GM10847 (cell line): ENCODE results near the gene EFTUD2.

Experiments used
- POLR2A ChIP-seq: IDR thresholded peaks from 2 replicates; pipeline ENCODE4 v1.6.1; 2011; ENCODE audit not compliant: insufficient read length; ENCODE audit errors: extremely low read depth

Gene EFTUD2

DNA sequence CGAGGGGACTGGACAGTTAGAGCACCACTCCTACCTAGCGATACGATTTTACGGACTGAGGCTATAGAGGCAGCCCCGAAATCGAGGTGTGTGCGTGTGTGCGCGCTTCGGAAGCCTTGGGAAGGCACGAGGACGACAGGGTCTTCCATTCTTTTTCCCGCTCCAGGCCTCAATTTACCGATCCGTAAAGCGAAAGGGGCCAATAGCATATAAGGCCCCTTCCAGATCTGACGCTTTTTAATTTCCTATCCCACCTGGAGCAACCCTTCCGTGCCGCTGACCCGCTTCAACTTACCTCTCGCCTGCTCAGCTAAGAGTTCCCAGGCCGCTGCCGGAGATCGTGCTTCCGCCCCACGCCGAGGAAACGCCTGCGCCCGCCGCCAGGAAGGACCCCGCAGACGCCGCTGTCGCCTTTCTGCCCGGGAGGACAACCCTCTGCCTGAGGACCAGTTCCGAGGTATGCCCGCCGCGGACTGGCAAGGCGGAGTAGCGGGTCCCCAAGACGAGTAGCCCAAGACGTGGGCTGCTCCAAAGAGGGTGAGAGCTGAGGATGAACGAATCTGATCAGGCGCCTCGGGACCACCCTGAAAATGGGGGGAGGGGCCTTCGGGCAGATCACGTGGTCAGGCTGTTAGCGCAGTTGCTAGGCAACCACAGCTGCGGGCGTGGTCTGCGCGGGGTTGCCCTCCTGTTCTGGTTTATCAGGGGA is at the start of gene EFTUD2:
TSS of gene EFTUD2 (minus strand) at position 372 of the 709 bp plus-strand sequence. CDS start 4,924 bp downstream, outside the sequence.
- TF ChIP-seq POLR2A: peak; percentile 75

GRCh38 chr17:44948315-44948795 is 49.1 kb upstream of the EFTUD2 start:
- TF ChIP-seq POLR2A: no peak

DNA sequence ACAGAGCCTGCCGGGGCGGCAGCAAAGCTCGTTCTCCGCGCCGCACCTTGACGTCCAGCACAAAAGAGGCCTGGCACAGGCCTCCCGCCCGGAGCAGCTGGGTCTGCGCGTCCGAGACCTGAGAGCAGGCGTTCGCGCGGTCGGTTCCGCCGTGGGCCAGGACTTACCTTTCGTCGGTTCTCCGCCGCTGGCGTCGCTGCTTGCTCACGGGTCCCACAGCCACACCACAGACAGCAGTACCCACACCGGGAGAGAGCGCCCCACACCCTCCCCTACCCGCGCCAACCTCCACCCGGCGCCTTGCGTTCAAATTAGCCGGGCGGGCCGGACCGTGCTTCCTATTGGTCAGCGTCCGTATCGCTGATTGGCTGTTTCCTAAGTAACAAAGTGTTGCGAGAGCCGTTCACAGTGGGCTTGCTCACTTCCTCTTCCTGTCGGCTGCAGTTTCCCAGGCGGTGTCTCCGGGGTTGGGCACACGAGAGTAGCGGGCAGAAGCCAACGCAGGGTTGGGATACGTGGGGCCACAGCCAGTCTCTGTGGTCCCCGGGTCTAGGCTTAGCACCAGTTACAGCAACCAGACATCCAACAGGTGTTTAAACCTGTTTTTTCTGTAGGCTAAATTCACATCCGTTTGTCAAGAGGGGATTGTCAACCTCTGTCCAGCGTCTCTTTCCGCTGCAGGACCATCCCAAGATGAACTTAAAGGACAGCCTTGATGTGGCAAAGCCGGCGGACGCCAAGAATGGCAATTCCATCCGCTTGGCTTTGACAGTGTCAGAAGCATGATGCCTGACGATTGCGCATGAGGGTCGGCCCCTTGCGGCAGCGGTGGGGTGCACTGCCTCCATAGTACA is 48.4 kb upstream of the EFTUD2 start, which contains the start of gene KIF18B:
TSS of gene KIF18B (minus strand) at position 313 of the 854 bp plus-strand sequence. CDS start 11,429 bp downstream, outside the sequence.
- peak; percentile 94 for TF ChIP-seq POLR2A

- no peak for TF ChIP-seq POLR2A
Observed at GRCh38 chr17:44942456-44942855, 43.2 kb upstream of the EFTUD2 start.

GRCh38 chr17:44941712-44942331 is 42.6 kb upstream of the EFTUD2 start:
- no peak for TF ChIP-seq POLR2A

DNA sequence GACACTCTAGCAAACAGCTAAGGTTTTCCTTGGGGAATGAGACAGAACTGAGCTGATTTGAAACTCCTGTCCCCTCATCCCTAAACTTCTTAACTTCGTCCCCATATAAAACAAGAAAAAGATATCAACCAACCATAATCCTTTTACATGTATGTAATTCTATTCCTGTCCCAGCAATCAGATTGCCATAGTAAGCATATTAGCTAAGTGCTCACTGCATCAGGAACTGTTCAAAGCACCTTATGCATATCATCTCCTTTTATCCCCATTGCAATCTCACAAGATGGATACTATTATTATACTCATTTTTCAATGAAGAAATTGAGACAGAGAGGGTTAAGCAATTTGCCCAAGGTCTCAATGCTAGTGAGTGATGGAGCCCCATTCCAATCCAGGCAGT is 41.5 kb upstream of the EFTUD2 start:
- TF ChIP-seq POLR2A: no peak

- TF ChIP-seq POLR2A: no peak
Observed at GRCh38 chr17:44940317-44940716, 41.1 kb upstream of the EFTUD2 start.

DNA sequence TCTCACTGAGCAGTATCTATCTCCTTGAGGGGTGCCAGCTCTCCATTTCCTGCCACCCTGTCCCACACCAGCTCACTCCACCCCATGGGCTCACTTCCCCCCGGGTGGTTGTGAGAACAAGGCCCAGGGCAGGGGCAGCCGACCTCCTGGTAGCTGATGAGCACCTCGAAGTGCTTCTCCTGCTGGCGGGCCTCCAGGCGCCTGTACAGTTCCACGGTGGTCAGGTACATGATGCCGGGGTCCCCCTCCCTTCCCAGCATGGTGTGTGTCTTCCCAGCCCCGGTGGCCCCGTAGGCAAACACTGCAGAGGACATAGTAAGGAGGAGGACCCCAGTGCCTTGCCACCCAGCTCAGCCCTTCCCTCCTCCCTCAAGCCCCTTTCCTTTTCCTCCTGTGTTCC is 35.9 kb upstream of the EFTUD2 start:
- no peak for TF ChIP-seq POLR2A

DNA sequence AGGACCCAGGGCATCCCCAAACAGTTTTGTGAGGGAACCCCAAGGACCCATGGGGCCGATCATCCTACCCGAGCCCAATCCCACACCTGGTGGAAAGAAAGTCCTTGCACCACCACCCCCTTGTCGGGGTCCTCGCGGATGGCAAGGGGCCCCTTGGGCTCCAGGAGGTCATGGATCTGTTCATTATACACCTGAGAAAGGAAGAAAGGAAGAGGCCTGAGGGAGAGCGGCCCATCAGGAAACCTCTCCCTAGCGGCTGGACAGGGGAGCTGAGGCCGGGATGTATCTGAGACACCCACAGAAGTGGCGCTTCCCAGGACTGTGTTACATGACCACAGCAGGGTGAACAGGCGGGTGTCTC is 35.5 kb upstream of the EFTUD2 start:
- no peak for TF ChIP-seq POLR2A

GRCh38 chr17:44933824-44934744 is 34.8 kb upstream of the EFTUD2 start:
- TF ChIP-seq POLR2A: no peak

- no peak for TF ChIP-seq POLR2A
Observed at GRCh38 chr17:44932787-44933097, 33.5 kb upstream of the EFTUD2 start.

DNA sequence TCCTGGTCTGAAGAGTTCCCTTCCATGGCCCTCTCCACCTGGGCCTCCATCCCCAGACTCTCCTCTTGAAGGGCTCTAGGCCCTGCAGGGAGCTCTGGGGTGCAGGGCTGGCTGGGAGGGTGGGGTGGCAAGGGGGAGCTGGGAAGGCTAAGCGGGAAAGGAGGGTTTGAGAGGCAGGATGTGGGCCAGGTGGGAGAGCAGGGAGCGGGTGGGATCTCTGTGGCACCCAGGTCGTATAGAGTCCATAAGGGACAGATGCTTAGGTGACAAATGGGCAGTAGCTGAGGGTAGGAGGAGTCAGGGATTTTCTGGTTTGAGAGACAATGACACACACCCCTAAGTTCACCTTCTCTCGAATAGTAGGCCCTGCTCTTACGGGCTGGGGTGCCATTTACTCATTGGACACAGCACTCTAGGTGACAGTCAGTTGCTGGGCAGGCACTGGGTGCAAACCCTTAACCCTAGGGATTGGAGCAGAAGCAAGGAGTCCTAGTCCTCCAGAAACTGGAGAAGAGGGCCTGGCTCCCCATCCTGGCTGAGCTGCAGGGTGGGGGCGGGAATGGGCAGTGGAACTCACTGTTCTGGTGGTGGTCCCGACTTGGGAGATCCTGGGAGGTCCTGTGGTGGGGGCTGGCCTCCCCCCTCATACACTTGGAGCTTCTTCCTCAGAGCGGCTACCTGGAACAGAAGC is 33.0 kb upstream of the EFTUD2 start:
- TF ChIP-seq POLR2A: no peak

GRCh38 chr17:44931376-44931775 is 32.1 kb upstream of the EFTUD2 start:
- no peak for TF ChIP-seq POLR2A

- no peak for TF ChIP-seq POLR2A
Observed at GRCh38 chr17:44930667-44931066, 31.4 kb upstream of the EFTUD2 start.
